Right atrium auricular region (tissue), 2 donors: Measurements from ENCODE around the gene KRT75. TPM values are rescaled to one million over a fixed set of nuclear protein-coding genes. Genes with fewer than 3 reads are reported as not detected.
A peak's percentile ranks its signal among the peaks of the same experiment; 100 is the strongest.

ENCODE experiments used
- DNase-seq: peaks from one replicate; pipeline ENCODE4 v3.0.0-alpha.2; 2019; ENCODE audit warnings: low spot score
- H3K27ac ChIP-seq, 2 donors: fragments of 200-600 bp; sonication (generic); 1 replicate in 1 of 2; 2 replicates in 1 of 2; pipeline ENCODE4 v1.5.1; 2016 to 2019
- H3K27me3 ChIP-seq, 2 donors: fragments of 200-600 bp; sonication (generic); one replicate each; pipeline versions ENCODE4 v1.5.1 to v1.6.0; 2017 to 2019
- H3K36me3 ChIP-seq: fragments of 200-600 bp; sonication (generic); one replicate; pipeline ENCODE4 v1.5.1; 2016
- H3K4me1 ChIP-seq, 2 donors: fragments of 200-600 bp; sonication (generic); one replicate each; pipeline versions ENCODE4 v1.5.1 to v1.6.0; 2017 to 2019
- H3K4me3 ChIP-seq, 2 donors: fragments of 200-600 bp; sonication (generic); 1 replicate in 1 of 2; 2 replicates in 1 of 2; pipeline ENCODE4 v1.5.1; 2017 to 2019; ENCODE audit warnings: mild to moderate bottlenecking in 1 of 2, moderate library complexity in 1 of 2
- H3K9me3 ChIP-seq, 2 donors: fragments of 200-600 bp; sonication (generic); one replicate each; pipeline ENCODE4 v1.5.1; 2019
- CTCF ChIP-seq, 2 donors: fragments of 200-600 bp; sonication (generic); IDR thresholded peaks; one replicate each; pipeline ENCODE4 v1.5.1; 2019; ENCODE audit warnings: antibody characterized with exemption in 2 of 2
- total RNA-seq, 2 donors: library from RNA; depleted of rRNA; stranded (reverse); fragments of >200 nt; gene quantifications; one replicate each; pipeline ENCODE4 v1.1.0, GENCODE V29; 2016

The KRT75 gene
- total RNA-seq, 2 donors from 2014 or later: not detected

DNA sequence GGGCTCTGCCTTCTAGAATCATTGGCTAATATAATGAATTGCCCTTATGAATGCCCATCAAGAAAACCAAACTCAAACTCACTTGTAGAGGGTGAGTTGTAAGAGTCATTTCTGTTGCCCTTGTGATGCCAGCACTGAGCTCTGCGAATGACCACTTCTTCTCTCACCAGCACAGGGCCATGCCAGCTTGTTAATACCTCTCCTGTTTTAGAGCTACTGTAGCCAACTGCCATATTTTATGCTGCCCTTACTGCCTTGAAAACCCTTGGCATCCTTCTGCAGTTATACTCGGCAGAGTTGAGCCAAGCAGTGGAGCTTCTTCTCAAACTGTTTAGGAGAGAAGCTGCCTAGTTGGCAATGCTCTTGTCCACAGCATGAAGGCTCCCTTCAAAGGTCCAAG, 8.1 kb downstream of the KRT75 start:
- no peak overlapping the region for H3K27ac ChIP-seq
- H3K9me3 ChIP-seq: no peaks in the 10 kb centered on the region
- no peak for DNase-seq
- H3K36me3 ChIP-seq: no peaks in the 10 kb centered on the region
- TF ChIP-seq CTCF (IDR thresholded peaks at IDR 0.05): no peak
- no peaks in the 10 kb centered on the region for H3K27me3 ChIP-seq
- H3K4me3 ChIP-seq: no peak overlapping the region
- H3K4me1 ChIP-seq: no peaks in the 10 kb centered on the region

DNA sequence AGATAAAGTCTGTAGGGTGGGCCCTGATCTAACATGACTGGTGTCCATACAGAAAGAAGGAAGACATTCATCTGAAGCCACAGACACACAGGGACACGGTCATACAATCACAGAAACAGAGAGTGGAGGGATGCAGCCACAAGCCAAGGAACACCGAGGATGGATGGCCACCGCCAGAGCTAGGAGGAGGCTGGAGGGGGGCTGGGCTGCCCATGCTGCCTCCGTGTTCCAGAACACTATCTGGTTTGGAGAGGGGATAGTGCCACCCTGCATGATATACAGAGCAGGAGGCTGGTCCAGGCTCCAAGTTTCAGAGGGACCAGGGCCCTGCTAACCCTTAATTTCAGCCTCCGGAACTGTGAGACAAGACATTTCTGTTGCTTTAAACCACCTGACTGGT, 8.7 kb downstream of the KRT75 start:
- Histone ChIP-seq H3K36me3 (no peaks in the 10 kb centered on the region), H3K4me3 (no peak overlapping the region), H3K27ac (no peak overlapping the region), H3K9me3 (no peaks in the 10 kb centered on the region), H3K4me1 (no peaks in the 10 kb centered on the region), H3K27me3 (no peaks in the 10 kb centered on the region)
- DNase-seq: no peak
- no peak for TF ChIP-seq CTCF (IDR thresholded peaks at IDR 0.05)

- Histone ChIP-seq H3K4me3 (no peak overlapping the region), H3K9me3 (no peaks in the 10 kb centered on the region), H3K27ac (peak overlapping the region in 1 of 2 donors; percentile 16), H3K27me3 (no peaks in the 10 kb centered on the region), H3K36me3 (no peaks in the 10 kb centered on the region), H3K4me1 (no peaks in the 10 kb centered on the region)
- DNase-seq: no peak
- TF ChIP-seq CTCF (IDR thresholded peaks at IDR 0.05): no peak
These were observed 10.3 kb downstream of the KRT75 start for GRCh38 chr12:52423661-52424500.

DNA sequence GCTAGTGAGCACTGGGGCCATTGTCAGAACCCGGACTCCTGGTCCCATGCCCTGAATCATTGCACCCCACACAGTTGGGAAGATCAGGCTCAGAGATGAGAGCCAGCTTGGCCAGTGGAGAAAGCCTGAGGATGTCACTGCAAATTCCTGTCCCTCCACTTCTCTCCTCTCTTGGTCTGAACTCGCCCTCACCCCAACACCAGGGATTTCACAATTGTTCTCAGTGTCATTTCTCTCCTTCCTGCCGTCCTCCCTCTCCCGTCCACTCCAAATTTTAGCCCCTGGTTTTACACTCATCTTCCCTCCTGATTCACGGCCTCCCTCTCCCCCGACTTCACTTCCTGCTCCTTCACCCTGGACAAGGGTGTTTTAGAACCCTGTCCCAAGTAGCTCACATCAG, 11.1 kb downstream of the KRT75 start:
- Histone ChIP-seq H3K9me3 (no peaks in the 10 kb centered on the region), H3K36me3 (no peaks in the 10 kb centered on the region), H3K27me3 (no peaks in the 10 kb centered on the region), H3K4me3 (no peak overlapping the region), H3K27ac (peak overlapping the region in 1 of 2 donors; percentile 16), H3K4me1 (no peaks in the 10 kb centered on the region)
- DNase-seq: no peak
- no peak for TF ChIP-seq CTCF (IDR thresholded peaks at IDR 0.05)

- TF ChIP-seq CTCF (IDR thresholded peaks at IDR 0.05): no peak
- Histone ChIP-seq H3K27me3 (no peaks in the 10 kb centered on the region), H3K9me3 (no peaks in the 10 kb centered on the region), H3K36me3 (no peaks in the 10 kb centered on the region), H3K27ac (no peak overlapping the region), H3K4me1 (peaks cover 0 to 8% of the 10 kb centered on the region in 2 donors), H3K4me3 (no peak overlapping the region)
- DNase-seq: no peak
These were observed 14.5 kb downstream of the KRT75 start for GRCh38 chr12:52419656-52420055.
